ENCODE measurements around the gene TNFRSF4. TPM values are rescaled to one million over a fixed set of nuclear protein-coding genes. Genes with fewer than 3 reads are reported as not detected.

The TNFRSF4 gene
- total and polyA plus RNA-seq, 4 donors = 0.08 to 0.35 (median 0.15) TPM; not detected in 1

DNA sequence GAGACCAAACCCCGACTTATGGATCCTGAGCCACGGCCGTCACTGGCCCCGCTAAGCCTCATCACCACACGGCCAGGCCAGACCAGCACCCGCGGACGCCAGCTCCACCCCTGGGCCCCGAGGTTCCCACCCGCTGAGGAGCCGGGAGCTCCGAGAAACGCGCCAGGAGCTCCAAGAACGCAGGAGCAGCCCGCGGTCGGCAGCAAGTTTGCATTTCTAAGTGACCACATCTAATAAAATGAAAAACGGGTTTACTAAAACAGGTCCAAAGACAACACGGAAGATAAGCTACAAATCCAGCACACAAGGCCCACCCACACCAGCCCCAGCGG, 40.7 kb upstream of the TNFRSF4 start:
- Histone ChIP-seq H3K36me3 (ENCODE audit: control insufficient read depth in 4 of 4, insufficient read depth in 3 of 4, low read depth in 1 of 4, low read length in 3 of 4) (peaks cover 13 to 33% (median 17%) of the 10 kb centered on the region in 4 donors), H3K4me1 (ENCODE audit: control insufficient read depth in 4 of 4, insufficient read depth in 4 of 4, low read length in 3 of 4) (no peaks in the 10 kb centered on the region), H3K4me3 (ENCODE audit: low read depth in 1 of 3, low read length in 3 of 3) (no peak overlapping the region), H3K27ac (ENCODE audit: low read depth in 1 of 2, low read length in 2 of 2) (no peak overlapping the region), H3K27me3 (ENCODE audit: control insufficient read depth in 4 of 4, insufficient read depth in 4 of 4, low read length in 3 of 4) (no peaks in the 10 kb centered on the region), H3K9me3 (ENCODE audit: control insufficient read depth in 4 of 4, low read length in 3 of 4) (no peaks in the 10 kb centered on the region), H3K9ac (ENCODE audit: low read depth in 1 of 2, low read length in 2 of 2) (no peak overlapping the region)
- 93% methylated on average over 21 of the region's 21 CpGs for WGBS
- DNase-seq (ENCODE audit: low spot score) = no peak
- TF ChIP-seq JUND (IDR thresholded peaks at IDR 0.05) (no peak), FOXA1 (IDR thresholded peaks at IDR 0.05) (no peak), RXRA (IDR thresholded peaks at IDR 0.05) (no peak), FOXA2 (IDR thresholded peaks at IDR 0.05) (no peak), YY1 (IDR thresholded peaks at IDR 0.05) (no peak), NR2F2 (IDR thresholded peaks at IDR 0.05) (no peak), HNF4G (IDR thresholded peaks at IDR 0.05) (no peak), TAF1 (conservative IDR thresholded peaks at IDR 0.05) (no peak), EGR1 (IDR thresholded peaks at IDR 0.05; ENCODE audit: low read depth in 2 of 2) (no peak), GABPA (IDR thresholded peaks at IDR 0.05 in 1 of 2, conservative IDR thresholded peaks at IDR 0.05 in 1 of 2) (no peak)
- TF ChIP-seq, protein P1, sequence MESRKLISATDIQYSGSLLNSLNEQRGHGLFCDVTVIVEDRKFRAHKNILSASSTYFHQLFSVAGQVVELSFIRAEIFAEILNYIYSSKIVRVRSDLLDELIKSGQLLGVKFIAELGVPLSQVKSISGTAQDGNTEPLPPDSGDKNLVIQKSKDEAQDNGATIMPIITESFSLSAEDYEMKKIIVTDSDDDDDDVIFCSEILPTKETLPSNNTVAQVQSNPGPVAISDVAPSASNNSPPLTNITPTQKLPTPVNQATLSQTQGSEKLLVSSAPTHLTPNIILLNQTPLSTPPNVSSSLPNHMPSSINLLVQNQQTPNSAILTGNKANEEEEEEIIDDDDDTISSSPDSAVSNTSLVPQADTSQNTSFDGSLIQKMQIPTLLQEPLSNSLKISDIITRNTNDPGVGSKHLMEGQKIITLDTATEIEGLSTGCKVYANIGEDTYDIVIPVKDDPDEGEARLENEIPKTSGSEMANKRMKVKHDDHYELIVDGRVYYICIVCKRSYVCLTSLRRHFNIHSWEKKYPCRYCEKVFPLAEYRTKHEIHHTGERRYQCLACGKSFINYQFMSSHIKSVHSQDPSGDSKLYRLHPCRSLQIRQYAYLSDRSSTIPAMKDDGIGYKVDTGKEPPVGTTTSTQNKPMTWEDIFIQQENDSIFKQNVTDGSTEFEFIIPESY (IDR thresholded peaks at IDR 0.05) = no peak
- TF ChIP-seq, protein P2, sequence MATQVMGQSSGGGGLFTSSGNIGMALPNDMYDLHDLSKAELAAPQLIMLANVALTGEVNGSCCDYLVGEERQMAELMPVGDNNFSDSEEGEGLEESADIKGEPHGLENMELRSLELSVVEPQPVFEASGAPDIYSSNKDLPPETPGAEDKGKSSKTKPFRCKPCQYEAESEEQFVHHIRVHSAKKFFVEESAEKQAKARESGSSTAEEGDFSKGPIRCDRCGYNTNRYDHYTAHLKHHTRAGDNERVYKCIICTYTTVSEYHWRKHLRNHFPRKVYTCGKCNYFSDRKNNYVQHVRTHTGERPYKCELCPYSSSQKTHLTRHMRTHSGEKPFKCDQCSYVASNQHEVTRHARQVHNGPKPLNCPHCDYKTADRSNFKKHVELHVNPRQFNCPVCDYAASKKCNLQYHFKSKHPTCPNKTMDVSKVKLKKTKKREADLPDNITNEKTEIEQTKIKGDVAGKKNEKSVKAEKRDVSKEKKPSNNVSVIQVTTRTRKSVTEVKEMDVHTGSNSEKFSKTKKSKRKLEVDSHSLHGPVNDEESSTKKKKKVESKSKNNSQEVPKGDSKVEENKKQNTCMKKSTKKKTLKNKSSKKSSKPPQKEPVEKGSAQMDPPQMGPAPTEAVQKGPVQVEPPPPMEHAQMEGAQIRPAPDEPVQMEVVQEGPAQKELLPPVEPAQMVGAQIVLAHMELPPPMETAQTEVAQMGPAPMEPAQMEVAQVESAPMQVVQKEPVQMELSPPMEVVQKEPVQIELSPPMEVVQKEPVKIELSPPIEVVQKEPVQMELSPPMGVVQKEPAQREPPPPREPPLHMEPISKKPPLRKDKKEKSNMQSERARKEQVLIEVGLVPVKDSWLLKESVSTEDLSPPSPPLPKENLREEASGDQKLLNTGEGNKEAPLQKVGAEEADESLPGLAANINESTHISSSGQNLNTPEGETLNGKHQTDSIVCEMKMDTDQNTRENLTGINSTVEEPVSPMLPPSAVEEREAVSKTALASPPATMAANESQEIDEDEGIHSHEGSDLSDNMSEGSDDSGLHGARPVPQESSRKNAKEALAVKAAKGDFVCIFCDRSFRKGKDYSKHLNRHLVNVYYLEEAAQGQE (IDR thresholded peaks at IDR 0.05) = no peak
- TF ChIP-seq, protein P3, sequence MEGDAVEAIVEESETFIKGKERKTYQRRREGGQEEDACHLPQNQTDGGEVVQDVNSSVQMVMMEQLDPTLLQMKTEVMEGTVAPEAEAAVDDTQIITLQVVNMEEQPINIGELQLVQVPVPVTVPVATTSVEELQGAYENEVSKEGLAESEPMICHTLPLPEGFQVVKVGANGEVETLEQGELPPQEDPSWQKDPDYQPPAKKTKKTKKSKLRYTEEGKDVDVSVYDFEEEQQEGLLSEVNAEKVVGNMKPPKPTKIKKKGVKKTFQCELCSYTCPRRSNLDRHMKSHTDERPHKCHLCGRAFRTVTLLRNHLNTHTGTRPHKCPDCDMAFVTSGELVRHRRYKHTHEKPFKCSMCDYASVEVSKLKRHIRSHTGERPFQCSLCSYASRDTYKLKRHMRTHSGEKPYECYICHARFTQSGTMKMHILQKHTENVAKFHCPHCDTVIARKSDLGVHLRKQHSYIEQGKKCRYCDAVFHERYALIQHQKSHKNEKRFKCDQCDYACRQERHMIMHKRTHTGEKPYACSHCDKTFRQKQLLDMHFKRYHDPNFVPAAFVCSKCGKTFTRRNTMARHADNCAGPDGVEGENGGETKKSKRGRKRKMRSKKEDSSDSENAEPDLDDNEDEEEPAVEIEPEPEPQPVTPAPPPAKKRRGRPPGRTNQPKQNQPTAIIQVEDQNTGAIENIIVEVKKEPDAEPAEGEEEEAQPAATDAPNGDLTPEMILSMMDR (IDR thresholded peaks at IDR 0.05; ENCODE audit: low read depth, low read length, missing input control) = no peak

DNA sequence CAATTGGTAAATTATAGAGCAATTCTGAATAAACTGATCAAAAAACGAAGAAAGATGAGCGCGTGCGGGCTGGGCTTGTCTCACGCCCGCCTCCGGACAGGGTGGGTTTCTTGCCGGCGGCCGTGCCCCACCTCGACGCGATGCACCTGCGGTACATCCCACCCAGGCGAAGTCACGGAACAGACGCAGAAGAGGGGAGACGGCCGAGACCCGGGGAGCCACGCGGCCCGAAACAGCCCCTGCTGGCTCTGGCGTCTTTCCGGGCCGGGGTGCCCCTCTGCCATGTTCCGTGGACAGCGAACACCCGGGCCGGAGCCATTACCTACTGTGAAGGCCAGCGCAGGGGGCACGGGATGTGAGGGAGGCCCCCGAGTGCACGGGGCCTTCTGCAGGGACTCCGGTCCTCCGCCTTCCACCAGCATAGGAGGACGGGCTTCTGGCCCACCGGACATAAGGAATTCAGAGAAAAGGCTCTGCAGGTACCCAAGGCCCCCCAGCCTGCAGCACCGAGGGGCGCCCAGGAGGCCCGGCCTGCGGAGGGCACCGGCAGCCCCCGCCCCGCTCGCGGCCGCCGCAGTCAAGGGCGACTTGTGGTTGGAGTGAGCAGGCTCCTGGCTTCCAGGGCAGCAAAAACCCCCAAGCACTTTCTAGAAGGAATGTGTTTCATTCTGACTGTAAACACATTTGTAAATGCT, 40.2 kb upstream of the TNFRSF4 start:
- Histone ChIP-seq H3K9ac (ENCODE audit: low read depth in 1 of 2, low read length in 2 of 2) (no peak overlapping the region), H3K36me3 (ENCODE audit: control insufficient read depth in 4 of 4, insufficient read depth in 3 of 4, low read depth in 1 of 4, low read length in 3 of 4) (peaks cover 13 to 30% (median 16%) of the 10 kb centered on the region in 4 donors), H3K9me3 (ENCODE audit: control insufficient read depth in 4 of 4, low read length in 3 of 4) (no peaks in the 10 kb centered on the region), H3K4me1 (ENCODE audit: control insufficient read depth in 4 of 4, insufficient read depth in 4 of 4, low read length in 3 of 4) (no peaks in the 10 kb centered on the region), H3K27ac (ENCODE audit: low read depth in 1 of 2, low read length in 2 of 2) (no peak overlapping the region), H3K4me3 (ENCODE audit: low read depth in 1 of 3, low read length in 3 of 3) (no peak overlapping the region), H3K27me3 (ENCODE audit: control insufficient read depth in 4 of 4, insufficient read depth in 4 of 4, low read length in 3 of 4) (no peaks in the 10 kb centered on the region)
- no peak for DNase-seq (ENCODE audit: low spot score)
- WGBS = 95% methylated on average over 50 of the region's 50 CpGs
- TF ChIP-seq SP1 (IDR thresholded peaks at IDR 0.05) (no peak), TAF1 (conservative IDR thresholded peaks at IDR 0.05) (no peak), FOXA1 (IDR thresholded peaks at IDR 0.05) (no peak), RAD21 (IDR thresholded peaks at IDR 0.05) (no peak), HNF4G (IDR thresholded peaks at IDR 0.05) (no peak)
- TF ChIP-seq, protein P4, sequence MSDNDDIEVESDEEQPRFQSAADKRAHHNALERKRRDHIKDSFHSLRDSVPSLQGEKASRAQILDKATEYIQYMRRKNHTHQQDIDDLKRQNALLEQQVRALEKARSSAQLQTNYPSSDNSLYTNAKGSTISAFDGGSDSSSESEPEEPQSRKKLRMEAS (IDR thresholded peaks at IDR 0.05) = no peak
- TF ChIP-seq, protein P5, sequence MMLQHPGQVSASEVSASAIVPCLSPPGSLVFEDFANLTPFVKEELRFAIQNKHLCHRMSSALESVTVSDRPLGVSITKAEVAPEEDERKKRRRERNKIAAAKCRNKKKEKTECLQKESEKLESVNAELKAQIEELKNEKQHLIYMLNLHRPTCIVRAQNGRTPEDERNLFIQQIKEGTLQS (IDR thresholded peaks at IDR 0.05) = no peak
